Transverse colon (tissue), 4 donors: ENCODE measurements around the gene CYGB. TPM values are rescaled to one million over a fixed set of nuclear protein-coding genes. Genes with fewer than 3 reads are reported as not detected.

Experiments
- DNase-seq: peaks from one replicate; pipeline ENCODE4 v3.0.0-alpha.2; 2019
- H3K27ac ChIP-seq, 4 donors: fragments of 200-600 bp; sonication (generic); 2 replicates each; pipeline ENCODE4 v1.5.1; 2016 to 2018; ENCODE audit warnings: inconsistent platforms in 4 of 4
- H3K27me3 ChIP-seq: fragments of 200-600 bp; sonication (generic); 2 replicates; pipeline ENCODE4 v1.5.1; 2017; ENCODE audit warnings: inconsistent platforms
- H3K36me3 ChIP-seq, 4 donors: fragments of 200-600 bp; sonication (generic); 2 replicates each; pipeline ENCODE4 v1.5.1; 2017 to 2019; ENCODE audit warnings: inconsistent platforms in 4 of 4
- H3K4me1 ChIP-seq, 4 donors: fragments of 200-600 bp; sonication (generic); 2 replicates each; pipeline ENCODE4 v1.5.1; 2017 to 2020; ENCODE audit warnings: inconsistent platforms in 4 of 4
- H3K4me3 ChIP-seq, 4 donors: fragments of 200-600 bp; sonication (generic); 1 replicate in 1 of 4; 2 replicates in 3 of 4; pipeline versions ENCODE4 v1.5.1 to v1.6.1; 2017 to 2019; ENCODE audit warnings: inconsistent platforms in 4 of 4
- H3K9me3 ChIP-seq, 2 donors: fragments of 200-600 bp; sonication (generic); 2 replicates each; pipeline ENCODE4 v1.5.1; 2017 to 2019; ENCODE audit warnings: inconsistent platforms in 2 of 2
- EP300 ChIP-seq: sonication (generic); formaldehyde crosslinking; IDR thresholded peaks from one replicate; pipeline ENCODE4 v1.6.1; 2017; ENCODE audit warnings: antibody characterized with exemption, low read depth
- POLR2A ChIP-seq: fragments of 450-650 bp; IDR thresholded peaks from one replicate; pipeline ENCODE4 v1.6.1; 2016; ENCODE audit warnings: antibody characterized with exemption, mild to moderate bottlenecking, moderate library complexity
- POLR2AphosphoS5 ChIP-seq, 3 donors: sonication (generic); formaldehyde crosslinking; IDR thresholded peaks; one replicate each; pipeline ENCODE4 v1.6.1; 2016; ENCODE audit warnings: antibody characterized with exemption in 3 of 3
- WGBS, 2 donors: methylation state at CpG; one replicate each; pipeline ENCODE4 v1.1.5; 2018; ENCODE audit warnings: low coverage in 1 of 2; 5-methylcytosine and 5-hydroxymethylcytosine counted together
- in situ Hi-C, 4 donors: fragments of 200-750 bp; cut with MboI; loops; one replicate each; pipeline versions ENCODE4 v1.15.0 to v1.15.1; 2017; ENCODE audit warnings: low sequenced_read_pairs in 3 of 4, low pct_ligation_motif_present in 1 of 4, low pct_unique_long_range_greater_than_20kb in 1 of 4
- intact Hi-C: fragments of 100-400 bp; cut with DNase I; formaldehyde crosslinking; loops from one replicate; pipeline ENCODE4 v1.15.1; 2023; ENCODE audit warnings: low total_unique reads
- total RNA-seq, 4 donors: library from RNA; depleted of rRNA; stranded (reverse); fragments of >200 nt; gene quantifications; one replicate each; pipeline ENCODE4 v1.1.0, GENCODE V29; 2016
- TF ChIP-seq, protein P1 (sequence below), 5 experiments: fragments of 200-600 bp in 3 of 5; fragments of 450-650 bp in 2 of 5; sonication (generic) in 3 of 5; IDR thresholded peaks; 1 replicate in 2 of 5; 2 replicates in 3 of 5; pipeline ENCODE4 v1.5.1; 2016 to 2017; ENCODE audit warnings: antibody characterized with exemption in 5 of 5, inconsistent platforms in 3 of 5, mild to moderate bottlenecking in 2 of 5, moderate library complexity in 1 of 5

Gene CYGB
- total RNA-seq, 4 donors from 2014 or later, result 7.5 to 20.1 (median 11.3) TPM

DNA sequence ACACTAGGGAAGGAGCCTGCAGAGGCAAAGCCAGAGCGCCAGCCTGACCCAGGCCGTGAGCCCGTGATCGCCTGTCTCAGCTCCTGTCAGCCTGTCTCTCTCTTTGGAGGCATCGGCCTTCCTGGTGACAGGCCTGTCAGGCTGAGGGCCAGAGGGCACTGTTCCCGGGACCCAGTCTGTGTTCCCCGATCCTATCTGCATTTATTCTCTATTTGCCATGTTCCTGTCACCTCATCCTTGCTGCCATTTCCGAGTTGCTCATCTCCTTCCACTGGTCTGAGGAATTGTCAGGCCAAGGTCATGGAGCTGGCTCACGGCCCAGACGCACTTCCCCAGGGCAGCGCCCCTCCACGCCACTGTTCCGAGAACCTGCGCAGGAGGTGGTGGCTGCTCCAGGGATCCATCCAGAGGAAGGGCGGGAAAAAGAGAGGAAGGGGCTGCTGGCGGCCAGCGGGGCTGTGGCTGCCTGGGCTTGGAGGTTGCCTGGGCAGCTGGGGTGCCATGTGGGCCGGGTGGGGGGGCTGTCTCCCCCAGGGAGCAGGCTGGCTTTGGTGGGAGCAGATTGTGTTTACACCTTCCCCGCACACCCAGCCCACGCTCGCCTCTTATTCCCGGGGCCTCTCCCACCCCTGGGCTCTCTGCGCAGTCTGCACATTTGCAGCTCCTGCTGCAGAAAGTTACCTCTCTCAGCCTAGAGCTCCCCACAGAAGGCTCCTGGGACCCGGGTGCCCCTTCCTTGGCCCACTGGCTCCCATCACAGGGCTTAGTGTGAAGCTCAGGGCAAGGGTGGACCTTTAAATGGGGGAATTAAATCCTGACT is 7.2 kb upstream of the CYGB start:
- H3K9me3 ChIP-seq, result no peaks in the 10 kb centered on the region
- TF ChIP-seq EP300, result no peak
- no peak for TF ChIP-seq POLR2A
- TF ChIP-seq, protein P1, sequence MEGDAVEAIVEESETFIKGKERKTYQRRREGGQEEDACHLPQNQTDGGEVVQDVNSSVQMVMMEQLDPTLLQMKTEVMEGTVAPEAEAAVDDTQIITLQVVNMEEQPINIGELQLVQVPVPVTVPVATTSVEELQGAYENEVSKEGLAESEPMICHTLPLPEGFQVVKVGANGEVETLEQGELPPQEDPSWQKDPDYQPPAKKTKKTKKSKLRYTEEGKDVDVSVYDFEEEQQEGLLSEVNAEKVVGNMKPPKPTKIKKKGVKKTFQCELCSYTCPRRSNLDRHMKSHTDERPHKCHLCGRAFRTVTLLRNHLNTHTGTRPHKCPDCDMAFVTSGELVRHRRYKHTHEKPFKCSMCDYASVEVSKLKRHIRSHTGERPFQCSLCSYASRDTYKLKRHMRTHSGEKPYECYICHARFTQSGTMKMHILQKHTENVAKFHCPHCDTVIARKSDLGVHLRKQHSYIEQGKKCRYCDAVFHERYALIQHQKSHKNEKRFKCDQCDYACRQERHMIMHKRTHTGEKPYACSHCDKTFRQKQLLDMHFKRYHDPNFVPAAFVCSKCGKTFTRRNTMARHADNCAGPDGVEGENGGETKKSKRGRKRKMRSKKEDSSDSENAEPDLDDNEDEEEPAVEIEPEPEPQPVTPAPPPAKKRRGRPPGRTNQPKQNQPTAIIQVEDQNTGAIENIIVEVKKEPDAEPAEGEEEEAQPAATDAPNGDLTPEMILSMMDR (IDR thresholded peaks at IDR 0.05), result no peak
- TF ChIP-seq POLR2AphosphoS5 (IDR thresholded peaks at IDR 0.05), result no peak
- no peak overlapping the region for H3K27ac ChIP-seq
- intact Hi-C loops, result loop anchor here (5.0 kb wide), 1 partner anchor 1667 kb away; no protein-coding TSS in a partner anchor
- DNase-seq, result no peak
- H3K4me3 ChIP-seq, result no peak overlapping the region
- WGBS, 2 donors, result 68% methylated on average over 23 of the region's 24 CpGs; no CpG with 5 or more reads in 1 of the 2 donors
- H3K27me3 ChIP-seq, result peaks cover 12% of the 10 kb centered on the region
- peaks cover 13 to 33% (median 18%) of the 10 kb centered on the region in 4 donors for H3K4me1 ChIP-seq
- in situ Hi-C loops, result loop anchor here in 1 of 4 donors (25.0 kb wide), 1 partner anchor 168 kb away; the partner anchor contains the start of gene MXRA7
- H3K36me3 ChIP-seq, result no peaks in the 10 kb centered on the region

DNA sequence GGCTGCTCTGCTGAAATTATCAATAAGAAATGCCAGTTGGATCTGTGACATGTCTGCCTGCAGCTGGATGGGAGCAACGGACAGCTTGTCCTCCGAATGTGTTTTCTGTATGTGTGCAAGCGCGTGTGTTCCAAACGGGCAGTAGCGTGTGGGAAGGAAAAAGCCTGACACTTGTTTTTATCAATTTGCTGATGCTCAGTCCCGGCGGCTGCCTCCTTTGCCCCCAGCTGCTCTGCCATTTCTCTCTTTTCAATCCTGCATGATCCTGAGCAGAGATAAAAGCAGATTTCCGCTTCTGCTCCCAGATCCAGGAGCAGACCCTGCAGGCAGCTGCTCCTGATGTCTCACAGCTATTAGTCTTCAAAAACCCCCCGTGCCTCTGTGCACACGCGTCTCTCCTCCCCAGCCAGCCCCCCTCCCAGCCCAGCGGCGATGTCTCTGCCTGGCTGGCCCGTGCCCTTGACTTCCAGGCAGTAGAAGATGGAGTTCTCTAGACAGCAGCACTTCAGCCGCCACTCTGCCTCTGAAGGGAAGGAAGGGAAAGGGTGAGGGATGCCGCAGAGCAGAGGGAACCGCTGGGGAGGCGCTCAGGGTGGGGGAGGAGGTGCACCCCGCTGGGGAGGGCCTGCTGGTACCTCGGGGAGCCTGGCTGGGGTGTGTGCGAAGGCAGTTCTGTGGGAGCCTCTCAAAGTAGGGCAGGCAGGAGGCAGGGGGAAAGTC is 6.5 kb upstream of the CYGB start:
- no peaks in the 10 kb centered on the region for H3K9me3 ChIP-seq
- no peak overlapping the region for H3K27ac ChIP-seq
- 58% methylated on average over 22 of the region's 22 CpGs; no CpG with 5 or more reads in 1 of the 2 donors for WGBS, 2 donors
- no peak overlapping the region for H3K4me3 ChIP-seq
- intact Hi-C loops, result loop anchor here (5.0 kb wide), 1 partner anchor 1667 kb away; no protein-coding TSS in a partner anchor
- peaks cover 13 to 33% (median 18%) of the 10 kb centered on the region in 4 donors for H3K4me1 ChIP-seq
- in situ Hi-C loops, result loop anchor here in 1 of 4 donors (25.0 kb wide), 1 partner anchor 168 kb away; the partner anchor contains the start of gene MXRA7
- DNase-seq, result no peak
- no peaks in the 10 kb centered on the region for H3K36me3 ChIP-seq
- no peak for TF ChIP-seq EP300
- no peak for TF ChIP-seq POLR2A
- TF ChIP-seq, protein P1 (IDR thresholded peaks at IDR 0.05), result no peak
- no peak for TF ChIP-seq POLR2AphosphoS5 (IDR thresholded peaks at IDR 0.05)
- peaks cover 20% of the 10 kb centered on the region for H3K27me3 ChIP-seq

DNA sequence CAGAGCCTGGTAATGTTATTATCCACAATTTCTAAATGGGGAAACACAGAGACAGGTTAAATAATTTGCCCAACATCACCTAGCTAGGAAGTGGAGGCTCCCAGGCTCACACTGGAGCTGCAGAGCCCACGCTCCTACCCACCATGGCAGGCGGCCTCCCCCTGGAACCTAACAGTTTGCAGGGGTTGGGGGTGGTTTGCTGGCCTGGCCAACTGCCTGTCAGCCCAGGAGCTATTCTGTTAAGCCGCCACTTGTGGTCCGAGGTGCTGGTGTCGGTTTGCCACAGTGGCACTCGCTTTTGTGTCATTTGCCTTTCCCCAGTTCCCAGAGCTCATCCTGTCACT is 5.9 kb upstream of the CYGB start:
- DNase-seq, result no peak
- Histone ChIP-seq H3K27me3 (peaks cover 25% of the 10 kb centered on the region), H3K4me3 (no peak overlapping the region), H3K4me1 (peaks cover 13 to 33% (median 18%) of the 10 kb centered on the region in 4 donors), H3K9me3 (no peaks in the 10 kb centered on the region), H3K27ac (no peak overlapping the region), H3K36me3 (no peaks in the 10 kb centered on the region)
- TF ChIP-seq, protein P1 (IDR thresholded peaks at IDR 0.05), result no peak
- TF ChIP-seq POLR2A, result no peak
- TF ChIP-seq EP300, result no peak
- TF ChIP-seq POLR2AphosphoS5 (IDR thresholded peaks at IDR 0.05), result no peak
- 80% methylated on average over 6 of the region's 6 CpGs; no CpG with 5 or more reads in 1 of the 2 donors for WGBS, 2 donors
- intact Hi-C loops, result loop anchor here (5.0 kb wide), 1 partner anchor 1666 kb away; no protein-coding TSS in a partner anchor
- in situ Hi-C loops, result loop anchor here in 1 of 4 donors (25.0 kb wide), 1 partner anchor 169 kb away; the partner anchor contains the start of gene MXRA7

DNA sequence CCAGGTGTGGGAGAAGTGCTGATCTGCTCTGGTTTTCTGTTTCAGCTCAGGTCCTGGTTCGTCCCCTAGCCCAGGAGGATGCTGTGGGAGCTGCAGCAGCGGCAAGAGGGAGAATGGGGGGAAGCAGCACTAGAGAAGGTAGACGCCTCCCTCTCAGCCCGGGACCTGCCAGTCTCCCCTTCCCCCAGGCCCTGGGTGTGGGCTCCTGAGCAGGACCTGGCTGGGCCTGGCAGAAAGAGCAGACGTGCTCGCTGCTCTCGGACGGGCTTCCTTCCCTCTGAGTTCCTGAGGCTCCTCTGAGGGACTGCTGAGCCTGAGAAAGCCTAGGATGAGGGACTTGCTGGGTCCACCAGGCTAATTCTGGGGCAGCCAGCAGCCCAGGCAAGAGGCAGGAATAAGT is 5.5 kb upstream of the CYGB start:
- Histone ChIP-seq H3K27me3 (peaks cover 30% of the 10 kb centered on the region), H3K36me3 (no peaks in the 10 kb centered on the region), H3K4me3 (no peak overlapping the region), H3K27ac (no peak overlapping the region), H3K9me3 (no peaks in the 10 kb centered on the region), H3K4me1 (peaks cover 13 to 36% (median 22%) of the 10 kb centered on the region in 4 donors)
- TF ChIP-seq POLR2AphosphoS5 (IDR thresholded peaks at IDR 0.05) (no peak), EP300 (no peak)
- in situ Hi-C loops (loop anchor here in 1 of 4 donors (25.0 kb wide), 1 partner anchor 169 kb away; the partner anchor contains the start of gene MXRA7), intact Hi-C loops (loop anchor here (5.0 kb wide), 1 partner anchor 1666 kb away; no protein-coding TSS in a partner anchor)
- 84% methylated on average over 8 of the region's 8 CpGs; no CpG with 5 or more reads in 1 of the 2 donors for WGBS, 2 donors
- no peak for DNase-seq
